ENCODE measurements around the gene GABRD.

DNA sequence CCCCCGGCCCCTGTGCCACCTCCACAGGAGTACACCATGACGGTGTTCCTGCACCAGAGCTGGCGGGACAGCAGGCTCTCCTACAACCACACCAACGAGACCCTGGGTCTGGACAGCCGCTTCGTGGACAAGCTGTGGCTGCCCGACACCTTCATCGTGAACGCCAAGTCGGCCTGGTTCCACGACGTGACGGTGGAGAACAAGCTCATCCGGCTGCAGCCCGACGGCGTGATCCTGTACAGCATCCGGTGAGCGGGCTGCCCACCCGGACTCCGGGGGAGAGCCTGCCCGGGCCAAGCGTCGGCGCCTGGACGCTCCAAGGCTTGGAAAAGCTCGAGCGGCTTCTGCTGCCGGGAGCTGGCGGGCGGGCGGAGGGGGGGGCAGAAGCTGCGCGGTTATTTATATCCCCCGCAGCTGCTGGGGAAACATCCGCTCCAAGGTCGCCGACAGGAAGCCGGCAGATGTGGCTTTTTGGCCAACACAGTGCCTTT lies 6.4 kb downstream of the GABRD start:
- TF ChIP-seq, protein P1, sequence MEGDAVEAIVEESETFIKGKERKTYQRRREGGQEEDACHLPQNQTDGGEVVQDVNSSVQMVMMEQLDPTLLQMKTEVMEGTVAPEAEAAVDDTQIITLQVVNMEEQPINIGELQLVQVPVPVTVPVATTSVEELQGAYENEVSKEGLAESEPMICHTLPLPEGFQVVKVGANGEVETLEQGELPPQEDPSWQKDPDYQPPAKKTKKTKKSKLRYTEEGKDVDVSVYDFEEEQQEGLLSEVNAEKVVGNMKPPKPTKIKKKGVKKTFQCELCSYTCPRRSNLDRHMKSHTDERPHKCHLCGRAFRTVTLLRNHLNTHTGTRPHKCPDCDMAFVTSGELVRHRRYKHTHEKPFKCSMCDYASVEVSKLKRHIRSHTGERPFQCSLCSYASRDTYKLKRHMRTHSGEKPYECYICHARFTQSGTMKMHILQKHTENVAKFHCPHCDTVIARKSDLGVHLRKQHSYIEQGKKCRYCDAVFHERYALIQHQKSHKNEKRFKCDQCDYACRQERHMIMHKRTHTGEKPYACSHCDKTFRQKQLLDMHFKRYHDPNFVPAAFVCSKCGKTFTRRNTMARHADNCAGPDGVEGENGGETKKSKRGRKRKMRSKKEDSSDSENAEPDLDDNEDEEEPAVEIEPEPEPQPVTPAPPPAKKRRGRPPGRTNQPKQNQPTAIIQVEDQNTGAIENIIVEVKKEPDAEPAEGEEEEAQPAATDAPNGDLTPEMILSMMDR (IDR thresholded peaks at IDR 0.05; ENCODE audit: low read depth, low read length): no peak
- no peak for TF ChIP-seq EZH2phosphoT487 (IDR thresholded peaks at IDR 0.05; ENCODE audit: low read depth)
